Measurements from ENCODE around the gene MOB3A. TPM values are rescaled to one million over a fixed set of nuclear protein-coding genes. Genes with fewer than 3 reads are reported as not detected.

MOB3A gene
- total and polyA plus RNA-seq, 11 donors: 7.1 to 32.3 (median 16.7) TPM

DNA sequence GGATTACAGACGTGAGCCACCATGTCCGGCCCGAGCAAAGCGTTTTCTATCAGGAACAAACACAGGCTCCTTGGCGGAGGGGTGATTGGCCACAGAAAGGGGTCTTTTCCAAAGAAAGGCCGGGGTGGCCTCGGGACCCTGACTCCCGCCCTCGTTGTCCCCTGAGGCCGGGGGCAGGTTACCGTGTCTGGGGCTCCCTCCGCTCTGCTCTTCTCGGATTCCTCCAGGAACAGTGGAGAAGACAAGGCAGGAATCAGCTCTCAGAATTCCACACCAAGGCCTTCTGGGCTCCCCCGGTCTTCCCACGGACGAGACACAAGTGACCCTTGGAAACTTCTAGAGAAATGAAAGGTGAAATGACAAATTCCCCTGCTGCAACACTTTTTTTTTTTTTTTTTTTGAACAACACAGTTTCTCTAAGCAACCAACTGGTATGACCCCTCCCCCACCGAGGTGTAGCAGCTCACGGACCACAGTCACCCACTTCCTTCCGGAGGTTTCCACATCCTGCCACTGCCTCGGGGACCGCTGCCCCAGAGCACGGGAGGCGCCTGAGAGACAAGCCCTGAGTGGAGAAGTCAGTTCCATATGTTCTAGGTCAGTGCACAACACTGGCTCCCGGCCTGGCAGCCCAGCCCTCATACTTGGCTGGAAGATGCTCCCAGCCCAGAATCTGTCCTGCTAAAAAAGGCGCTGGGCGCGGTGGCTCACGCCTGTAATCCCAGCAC is 11.0 kb downstream of the MOB3A start:
- Histone ChIP-seq H3K36me3 (peaks cover 0 to 45% (median 25%) of the 10 kb centered on the region in 9 donors), H3K4me3 (peak overlapping the region in 5 of 12 donors; percentile 16 to 66 (median 34)), H3K4me1 (peaks cover under 1 to 95% (median 14%) of the 10 kb centered on the region in 12 donors), H3K9me3 (no peaks in the 10 kb centered on the region), H3K27ac (peak overlapping the region in 5 of 12 donors; percentile 16 to 92 (median 62)), H3K27me3 (no peaks in the 10 kb centered on the region)
- ATAC-seq (peak in 3 of 4 donors; percentile 26 to 62 (median 56)), DNase-seq (peak; percentile 67 to 87 (median 72))
- intact Hi-C loops (cut with DNase I): no loop called here
- WGBS, 4 donors: 70 to 76% (median 72%) methylated on average over 28 of the region's 28 CpGs
- TF ChIP-seq POLR2A (IDR thresholded peaks at IDR 0.05): no peak
- TF ChIP-seq, protein P1, sequence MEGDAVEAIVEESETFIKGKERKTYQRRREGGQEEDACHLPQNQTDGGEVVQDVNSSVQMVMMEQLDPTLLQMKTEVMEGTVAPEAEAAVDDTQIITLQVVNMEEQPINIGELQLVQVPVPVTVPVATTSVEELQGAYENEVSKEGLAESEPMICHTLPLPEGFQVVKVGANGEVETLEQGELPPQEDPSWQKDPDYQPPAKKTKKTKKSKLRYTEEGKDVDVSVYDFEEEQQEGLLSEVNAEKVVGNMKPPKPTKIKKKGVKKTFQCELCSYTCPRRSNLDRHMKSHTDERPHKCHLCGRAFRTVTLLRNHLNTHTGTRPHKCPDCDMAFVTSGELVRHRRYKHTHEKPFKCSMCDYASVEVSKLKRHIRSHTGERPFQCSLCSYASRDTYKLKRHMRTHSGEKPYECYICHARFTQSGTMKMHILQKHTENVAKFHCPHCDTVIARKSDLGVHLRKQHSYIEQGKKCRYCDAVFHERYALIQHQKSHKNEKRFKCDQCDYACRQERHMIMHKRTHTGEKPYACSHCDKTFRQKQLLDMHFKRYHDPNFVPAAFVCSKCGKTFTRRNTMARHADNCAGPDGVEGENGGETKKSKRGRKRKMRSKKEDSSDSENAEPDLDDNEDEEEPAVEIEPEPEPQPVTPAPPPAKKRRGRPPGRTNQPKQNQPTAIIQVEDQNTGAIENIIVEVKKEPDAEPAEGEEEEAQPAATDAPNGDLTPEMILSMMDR (IDR thresholded peaks at IDR 0.05): no peak

DNA sequence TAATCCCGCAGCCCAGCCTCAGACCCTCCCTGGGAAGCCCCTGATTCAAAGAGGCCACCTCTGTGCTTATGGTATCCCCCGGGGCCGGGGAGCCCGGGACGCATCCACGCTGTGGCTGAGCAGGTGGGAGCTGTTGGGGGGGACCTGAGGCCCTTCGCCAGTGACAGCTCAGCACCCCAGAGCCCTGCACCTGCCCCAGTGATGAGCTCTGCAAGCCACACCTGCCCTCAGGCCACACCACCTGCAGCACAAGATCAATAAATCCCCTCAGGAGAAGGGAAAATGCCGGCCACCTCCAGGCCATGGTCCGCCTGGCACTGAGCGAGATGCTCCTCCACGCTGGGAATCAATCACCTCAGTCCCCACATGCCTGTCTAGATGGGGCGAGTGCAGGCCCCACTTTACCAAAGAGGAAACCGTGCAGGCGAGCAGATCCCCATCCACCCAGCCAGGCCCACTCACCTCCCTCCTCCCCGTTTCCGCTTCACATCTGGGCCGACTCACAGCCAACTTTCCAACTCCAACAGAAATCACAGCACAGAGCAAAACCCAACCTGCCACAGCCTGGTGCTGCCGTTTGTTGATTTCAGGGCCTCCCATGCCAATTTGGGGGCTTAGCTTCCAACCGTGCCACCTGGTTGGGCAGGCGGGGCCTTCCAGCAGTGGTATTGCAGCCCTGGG is 12.8 kb downstream of the MOB3A start:
- peak overlapping the region in 5 of 12 donors; percentile 9 to 66 (median 25) for H3K4me3 ChIP-seq

DNA sequence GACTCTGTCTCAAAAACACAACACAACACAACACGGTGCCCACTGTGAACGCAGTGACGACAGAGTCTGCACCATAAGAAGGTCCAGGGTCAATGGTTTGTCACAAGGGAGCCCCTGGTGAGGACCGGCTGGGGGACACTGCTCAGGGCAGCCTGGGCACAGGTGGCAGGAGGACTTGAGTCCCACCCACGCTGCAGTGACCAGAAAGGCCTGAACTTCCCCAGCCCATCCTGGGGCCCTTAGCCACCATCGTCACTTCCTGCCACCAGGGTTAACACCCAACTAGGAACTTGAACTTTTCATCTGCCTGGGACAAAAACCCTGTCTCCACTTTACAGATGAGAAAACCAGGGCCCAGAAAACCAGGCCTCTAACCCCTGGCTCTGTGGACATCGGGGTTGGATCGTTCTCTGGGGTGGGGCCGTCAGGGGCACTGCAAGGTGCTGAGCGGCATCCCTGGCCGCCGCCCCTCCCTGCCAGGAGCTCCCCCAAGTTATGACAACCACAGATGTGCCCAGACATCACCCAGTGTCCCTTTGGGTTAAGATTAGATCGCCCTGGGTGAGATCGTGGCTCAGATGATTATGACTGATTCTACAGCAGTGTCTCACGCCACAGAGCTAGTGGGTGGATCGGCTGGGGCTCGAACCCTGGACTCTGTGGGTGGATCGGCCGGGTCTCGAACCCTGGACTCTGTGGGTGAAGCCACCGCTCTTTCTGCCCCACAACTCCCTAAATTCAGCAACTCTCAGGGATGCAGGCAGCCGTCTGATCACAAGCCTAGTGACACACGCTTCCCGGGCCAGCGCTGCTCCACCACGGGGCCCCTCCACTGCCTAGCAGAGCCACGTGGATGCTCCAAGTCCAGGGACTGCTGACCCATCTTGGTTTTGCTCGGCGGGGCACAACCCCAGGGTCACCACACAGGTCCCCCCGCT is 14.0 kb downstream of the MOB3A start:
- Histone ChIP-seq H3K4me1 (peaks cover 0 to 64% (median 8%) of the 10 kb centered on the region in 12 donors), H3K9me3 (no peaks in the 10 kb centered on the region), H3K4me3 (peak overlapping the region in 1 of 12 donors; percentile 66), H3K27me3 (no peaks in the 10 kb centered on the region), H3K36me3 (peaks cover 0 to 74% (median 53%) of the 10 kb centered on the region in 9 donors), H3K27ac (peak overlapping the region in 4 of 12 donors; percentile 22 to 92 (median 54))
- peak in 3 of 4 donors; percentile 7 to 40 (median 36) for ATAC-seq
- TF ChIP-seq, protein P1 (IDR thresholded peaks at IDR 0.05): no peak
- TF ChIP-seq POLR2A (IDR thresholded peaks at IDR 0.05): no peak
- peak in 1 of 5 donors; percentile 52 for DNase-seq
- intact Hi-C loops (cut with DNase I): no loop called here
- WGBS, 4 donors: 80 to 89% (median 87%) methylated on average over 21 to 30 of the region's 30 CpGs

More for the DNA sequence above, 12.8 kb downstream of the MOB3A start:
- intact Hi-C loops (cut with DNase I): no loop called here
- DNase-seq (peak in 1 of 5 donors; percentile 44), ATAC-seq (peak; percentile 11 to 60 (median 30))
- Histone ChIP-seq H3K9me3 (no peaks in the 10 kb centered on the region), H3K4me1 (peaks cover 0 to 76% (median 8%) of the 10 kb centered on the region in 12 donors), H3K27me3 (no peaks in the 10 kb centered on the region), H3K36me3 (peaks cover 0 to 62% (median 41%) of the 10 kb centered on the region in 9 donors), H3K27ac (peak overlapping the region in 8 of 12 donors; percentile 18 to 92 (median 48))
- WGBS, 4 donors: 71 to 82% (median 73%) methylated on average over 19 to 20 of the region's 20 CpGs
- TF ChIP-seq, protein P1 (IDR thresholded peaks at IDR 0.05): no peak
- TF ChIP-seq POLR2A (IDR thresholded peaks at IDR 0.05): no peak
